ENCODE measurements around the gene NME3.

NME3 gene

DNA sequence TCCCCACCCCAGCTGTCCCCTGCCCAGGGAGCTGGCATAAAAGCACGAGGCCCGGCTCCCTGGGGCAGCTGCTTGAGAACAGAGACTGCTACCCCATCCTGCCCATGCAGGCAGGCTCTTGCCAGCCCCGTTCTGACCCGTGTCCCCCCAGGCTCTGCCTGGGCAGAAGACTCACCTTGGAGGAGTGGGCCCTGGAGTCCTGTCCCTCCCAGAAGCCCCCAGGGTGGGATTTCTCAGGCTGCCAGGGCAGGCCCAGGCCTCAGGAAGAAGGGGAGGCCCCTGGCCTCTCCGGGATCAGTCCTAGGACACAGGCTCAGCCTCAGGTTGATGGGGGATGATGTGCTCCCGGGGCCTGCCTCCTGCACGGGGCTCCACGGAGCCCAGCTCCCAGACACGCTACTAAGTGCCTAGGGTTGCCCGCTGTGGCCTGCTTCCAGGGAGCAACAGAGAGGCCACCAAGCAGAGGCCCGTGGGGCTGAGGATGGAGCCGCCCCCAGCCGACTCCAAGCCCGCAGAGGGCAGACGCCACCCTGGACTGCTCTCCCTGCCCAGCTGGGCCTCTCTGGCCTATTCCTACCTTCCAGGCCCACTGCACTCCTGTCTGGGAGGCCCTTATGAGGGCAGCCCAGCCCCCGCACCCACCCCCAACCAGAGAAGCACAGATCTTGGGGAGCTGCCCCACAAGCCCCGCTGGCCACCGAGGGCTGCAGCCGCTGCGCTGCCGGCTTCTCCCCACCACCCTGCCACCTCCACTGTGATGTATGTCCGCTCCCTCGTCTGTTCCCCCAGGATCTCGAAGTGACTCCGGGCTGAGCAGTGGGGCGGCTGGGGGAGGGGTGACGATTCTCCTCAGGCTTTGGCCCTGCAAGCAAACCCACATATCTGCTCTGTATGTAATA, 1.7 kb downstream of the NME3 start:
- Histone ChIP-seq H3K4me3 (ENCODE audit: low read depth in 1 of 5, low read length in 5 of 5) (peak overlapping the region in 3 of 5 donors; percentile 89 to 96 (median 91)), H3K9me3 (ENCODE audit: control insufficient read depth in 5 of 5, low read length in 5 of 5) (no peaks in the 10 kb centered on the region), H3K27ac (ENCODE audit: low read depth, low read length) (peak overlapping the region; percentile 62), H3K36me3 (ENCODE audit: control insufficient read depth in 5 of 5, insufficient read depth in 5 of 5, low read length in 5 of 5) (peaks cover 0 to 47% (median 42%) of the 10 kb centered on the region in 5 donors), H3K9ac (ENCODE audit: low read length in 5 of 5) (no peak overlapping the region), H3K27me3 (ENCODE audit: control insufficient read depth in 5 of 5, insufficient read depth in 4 of 5, low read length in 5 of 5) (no peaks in the 10 kb centered on the region), H3K4me1 (ENCODE audit: control insufficient read depth in 5 of 5, insufficient read depth in 5 of 5, low read length in 5 of 5) (peaks cover 7 to 40% (median 36%) of the 10 kb centered on the region in 5 donors)

DNA sequence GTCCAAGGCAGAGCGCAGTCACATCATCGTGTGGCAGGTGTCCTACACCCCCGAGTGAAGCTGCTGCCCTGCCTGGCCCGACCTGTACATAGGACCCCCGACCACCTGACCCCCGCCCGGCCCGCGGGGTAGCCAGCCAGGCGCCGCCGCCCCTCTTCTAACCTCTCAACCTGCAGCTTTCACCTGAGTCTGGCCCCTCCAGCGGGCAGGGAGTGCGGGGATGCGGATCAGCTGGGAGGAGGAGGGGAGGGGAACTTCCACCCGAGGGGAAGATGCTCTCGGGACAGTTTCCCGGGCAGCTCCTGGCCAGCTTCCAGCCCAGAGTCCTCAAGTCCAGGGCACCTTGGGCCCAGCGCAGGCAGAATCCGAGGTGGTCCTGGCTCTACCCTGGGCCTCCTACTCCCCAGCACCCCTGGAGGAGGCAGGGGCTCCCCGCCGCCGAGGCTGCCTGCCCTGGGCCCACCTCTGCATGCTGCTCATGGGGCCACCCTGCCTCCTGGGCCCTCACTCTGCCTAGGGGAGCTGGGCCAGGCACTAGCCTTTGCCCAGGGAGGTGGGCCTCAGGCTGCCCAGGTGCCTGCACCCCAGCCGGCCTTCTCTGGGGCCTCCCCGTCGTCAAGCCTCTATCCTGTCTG, 2.5 kb downstream of the NME3 start:
- H3K9me3 ChIP-seq (ENCODE audit: control insufficient read depth in 5 of 5, low read length in 5 of 5) = no peaks in the 10 kb centered on the region
- H3K4me1 ChIP-seq (ENCODE audit: control insufficient read depth in 5 of 5, insufficient read depth in 5 of 5, low read length in 5 of 5) = peaks cover 5 to 33% (median 28%) of the 10 kb centered on the region in 5 donors
- no peaks in the 10 kb centered on the region for H3K27me3 ChIP-seq (ENCODE audit: control insufficient read depth in 5 of 5, insufficient read depth in 4 of 5, low read length in 5 of 5)
- no peak overlapping the region for H3K9ac ChIP-seq (ENCODE audit: low read length in 5 of 5)
- no peak overlapping the region for H3K27ac ChIP-seq (ENCODE audit: low read depth, low read length)
- peaks cover 0 to 54% (median 49%) of the 10 kb centered on the region in 5 donors for H3K36me3 ChIP-seq (ENCODE audit: control insufficient read depth in 5 of 5, insufficient read depth in 5 of 5, low read length in 5 of 5)
- no peak overlapping the region for H3K4me3 ChIP-seq (ENCODE audit: low read depth in 1 of 5, low read length in 5 of 5)

DNA sequence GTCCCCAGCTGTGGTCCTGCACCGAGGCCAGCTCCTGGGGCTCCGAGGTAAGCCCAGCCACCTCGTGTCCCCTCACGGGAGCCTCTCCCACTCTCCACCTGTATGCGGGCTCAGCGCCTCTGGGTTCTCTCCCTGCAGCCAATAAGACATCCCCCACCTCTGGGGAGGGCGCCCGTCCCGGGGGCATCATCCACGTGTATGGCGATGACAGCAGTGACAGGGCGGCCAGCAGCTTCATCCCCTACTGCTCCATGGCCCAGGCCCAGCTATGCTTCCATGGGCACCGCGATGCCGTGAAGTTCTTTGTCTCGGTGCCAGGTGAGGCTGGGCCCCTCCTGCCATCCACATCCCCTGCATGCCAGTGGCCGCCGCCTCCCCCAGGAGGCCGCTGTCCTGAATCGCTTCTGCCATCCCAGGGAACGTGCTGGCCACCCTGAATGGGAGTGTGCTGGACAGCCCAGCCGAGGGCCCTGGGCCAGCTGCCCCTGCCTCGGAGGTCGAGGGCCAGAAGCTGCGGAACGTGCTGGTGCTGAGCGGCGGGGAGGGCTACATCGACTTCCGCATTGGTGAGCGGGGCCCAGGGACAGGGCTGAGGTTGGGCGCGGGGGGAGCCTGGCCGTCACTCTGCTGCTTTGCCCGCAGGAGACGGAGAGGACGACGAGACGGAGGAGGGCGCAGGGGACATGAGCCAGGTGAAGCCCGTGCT, 3.1 kb downstream of the NME3 start:
- no peaks in the 10 kb centered on the region for H3K9me3 ChIP-seq (ENCODE audit: control insufficient read depth in 5 of 5, low read length in 5 of 5)
- H3K36me3 ChIP-seq (ENCODE audit: control insufficient read depth in 5 of 5, insufficient read depth in 5 of 5, low read length in 5 of 5) = peaks cover 0 to 58% (median 53%) of the 10 kb centered on the region in 5 donors
- no peaks in the 10 kb centered on the region for H3K27me3 ChIP-seq (ENCODE audit: control insufficient read depth in 5 of 5, insufficient read depth in 4 of 5, low read length in 5 of 5)
- H3K4me3 ChIP-seq (ENCODE audit: low read depth in 1 of 5, low read length in 5 of 5) = no peak overlapping the region
- H3K27ac ChIP-seq (ENCODE audit: low read depth, low read length) = no peak overlapping the region
- H3K9ac ChIP-seq (ENCODE audit: low read length in 5 of 5) = no peak overlapping the region
- H3K4me1 ChIP-seq (ENCODE audit: control insufficient read depth in 5 of 5, insufficient read depth in 5 of 5, low read length in 5 of 5) = peaks cover 3 to 26% (median 23%) of the 10 kb centered on the region in 5 donors

DNA sequence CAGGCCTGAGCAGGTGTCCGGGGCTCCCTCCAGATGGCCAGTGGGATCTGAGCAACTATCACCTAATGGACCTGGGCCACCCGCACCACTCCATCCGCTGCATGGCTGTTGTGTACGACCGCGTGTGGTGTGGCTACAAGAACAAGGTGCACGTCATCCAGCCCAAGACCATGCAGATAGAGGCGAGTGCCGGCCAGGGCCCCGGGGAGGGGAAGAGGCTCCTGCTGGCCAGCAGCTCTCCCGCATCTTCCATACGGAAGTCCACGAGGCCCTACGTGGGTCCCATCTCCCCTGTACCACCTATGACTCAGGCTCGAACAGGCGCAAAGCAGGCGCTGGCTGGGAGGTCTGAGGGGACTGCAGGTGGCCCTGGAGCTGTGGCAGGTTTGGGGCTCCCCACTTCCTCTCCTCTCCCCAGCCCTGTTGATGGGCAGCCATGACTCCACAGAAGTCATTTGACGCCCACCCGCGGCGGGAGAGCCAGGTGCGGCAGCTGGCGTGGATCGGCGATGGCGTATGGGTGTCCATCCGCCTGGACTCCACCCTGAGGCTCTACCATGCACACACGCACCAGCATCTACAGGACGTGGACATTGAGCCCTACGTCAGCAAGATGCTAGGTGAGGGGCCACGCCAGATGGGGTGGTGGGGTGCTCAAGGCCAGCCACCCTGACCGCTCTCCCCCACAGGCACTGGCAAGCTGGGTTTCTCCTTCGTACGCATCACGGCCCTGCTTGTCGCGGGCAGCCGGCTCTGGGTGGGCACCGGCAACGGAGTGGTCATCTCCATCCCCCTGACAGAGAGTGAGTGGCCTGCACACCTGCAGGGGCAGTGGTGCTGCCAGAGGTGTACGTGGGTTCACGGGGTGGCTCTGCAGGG, 4.0 kb downstream of the NME3 start:
- no peaks in the 10 kb centered on the region for H3K27me3 ChIP-seq (ENCODE audit: control insufficient read depth in 5 of 5, insufficient read depth in 4 of 5, low read length in 5 of 5)
- no peak overlapping the region for H3K27ac ChIP-seq (ENCODE audit: low read depth, low read length)
- no peaks in the 10 kb centered on the region for H3K9me3 ChIP-seq (ENCODE audit: control insufficient read depth in 5 of 5, low read length in 5 of 5)
- no peak overlapping the region for H3K9ac ChIP-seq (ENCODE audit: low read length in 5 of 5)
- peaks cover 0 to 67% (median 62%) of the 10 kb centered on the region in 5 donors for H3K36me3 ChIP-seq (ENCODE audit: control insufficient read depth in 5 of 5, insufficient read depth in 5 of 5, low read length in 5 of 5)
- H3K4me1 ChIP-seq (ENCODE audit: control insufficient read depth in 5 of 5, insufficient read depth in 5 of 5, low read length in 5 of 5) = peaks cover 3 to 21% (median 21%) of the 10 kb centered on the region in 5 donors
- no peak overlapping the region for H3K4me3 ChIP-seq (ENCODE audit: low read depth in 1 of 5, low read length in 5 of 5)

DNA sequence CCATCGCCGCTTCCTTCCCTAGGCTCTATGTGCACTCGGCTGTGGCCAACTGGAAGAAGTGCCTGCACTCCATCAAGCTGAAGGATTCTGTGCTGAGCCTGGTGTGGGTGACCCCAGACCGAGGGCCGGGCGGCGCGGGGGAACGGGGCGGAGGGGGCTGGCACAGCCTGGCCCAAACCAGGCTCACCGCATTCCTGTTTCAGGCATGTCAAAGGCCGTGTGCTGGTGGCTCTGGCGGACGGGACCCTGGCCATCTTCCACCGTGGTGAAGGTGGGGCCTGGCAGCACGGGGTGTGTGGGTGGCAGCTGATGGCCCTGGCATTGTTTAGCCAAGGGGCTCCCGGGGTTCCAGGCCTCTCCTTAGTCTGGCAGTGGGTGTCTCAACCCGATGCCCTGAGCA, 4.6 kb downstream of the NME3 start:
- H3K9me3 ChIP-seq (ENCODE audit: control insufficient read depth in 5 of 5, low read length in 5 of 5) = no peaks in the 10 kb centered on the region
- H3K36me3 ChIP-seq (ENCODE audit: control insufficient read depth in 5 of 5, insufficient read depth in 5 of 5, low read length in 5 of 5) = peaks cover 0 to 74% (median 68%) of the 10 kb centered on the region in 5 donors
- H3K4me1 ChIP-seq (ENCODE audit: control insufficient read depth in 5 of 5, insufficient read depth in 5 of 5, low read length in 5 of 5) = peaks cover 0 to 15% (median 14%) of the 10 kb centered on the region in 5 donors
- H3K9ac ChIP-seq (ENCODE audit: low read length in 5 of 5) = no peak overlapping the region
- H3K4me3 ChIP-seq (ENCODE audit: low read depth in 1 of 5, low read length in 5 of 5) = no peak overlapping the region
- no peaks in the 10 kb centered on the region for H3K27me3 ChIP-seq (ENCODE audit: control insufficient read depth in 5 of 5, insufficient read depth in 4 of 5, low read length in 5 of 5)
- no peak overlapping the region for H3K27ac ChIP-seq (ENCODE audit: low read depth, low read length)

DNA sequence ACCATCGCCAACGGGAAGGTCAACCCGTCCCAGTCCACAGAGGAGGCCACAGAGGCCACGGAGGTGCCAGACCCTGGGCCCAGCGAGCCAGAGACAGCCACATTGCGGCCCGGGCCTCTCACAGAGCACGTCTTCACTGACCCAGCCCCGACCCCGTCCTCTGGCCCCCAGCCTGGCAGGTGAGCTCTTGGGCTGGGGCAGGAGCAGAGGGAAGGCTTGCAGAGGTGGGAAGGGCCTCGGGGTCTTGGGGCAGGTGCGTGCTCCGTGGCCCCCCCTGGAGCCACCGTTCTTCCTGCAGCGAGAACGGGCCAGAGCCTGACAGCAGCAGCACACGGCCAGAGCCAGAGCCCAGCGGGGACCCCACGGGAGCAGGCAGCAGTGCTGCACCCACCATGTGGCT, 5.1 kb downstream of the NME3 start:
- Histone ChIP-seq H3K27me3 (ENCODE audit: control insufficient read depth in 5 of 5, insufficient read depth in 4 of 5, low read length in 5 of 5) (no peaks in the 10 kb centered on the region), H3K9ac (ENCODE audit: low read length in 5 of 5) (no peak overlapping the region), H3K9me3 (ENCODE audit: control insufficient read depth in 5 of 5, low read length in 5 of 5) (no peaks in the 10 kb centered on the region), H3K36me3 (ENCODE audit: control insufficient read depth in 5 of 5, insufficient read depth in 5 of 5, low read length in 5 of 5) (peaks cover 0 to 78% (median 71%) of the 10 kb centered on the region in 5 donors), H3K4me1 (ENCODE audit: control insufficient read depth in 5 of 5, insufficient read depth in 5 of 5, low read length in 5 of 5) (peaks cover 0 to 14% (median 14%) of the 10 kb centered on the region in 5 donors), H3K27ac (ENCODE audit: low read depth, low read length) (no peak overlapping the region), H3K4me3 (ENCODE audit: low read depth in 1 of 5, low read length in 5 of 5) (no peak overlapping the region)

DNA sequence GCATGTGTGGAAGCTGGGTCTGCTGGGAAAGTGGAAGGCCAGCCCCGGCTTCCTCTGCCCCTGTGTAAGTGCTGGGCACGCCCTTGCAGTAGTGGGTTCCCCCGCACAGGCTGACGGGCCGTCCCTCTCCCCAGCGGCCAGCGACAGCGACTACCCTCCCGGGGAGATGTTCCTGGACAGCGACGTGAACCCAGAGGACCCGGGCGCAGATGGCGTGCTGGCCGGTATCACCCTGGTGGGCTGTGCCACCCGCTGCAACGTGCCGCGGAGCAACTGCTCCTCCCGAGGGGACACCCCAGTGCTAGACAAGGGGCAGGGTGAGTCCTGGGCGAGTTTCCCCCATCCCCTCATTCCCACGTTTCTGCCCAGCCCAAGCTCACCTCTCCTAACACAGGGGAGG, 5.5 kb downstream of the NME3 start:
- Histone ChIP-seq H3K27me3 (ENCODE audit: control insufficient read depth in 5 of 5, insufficient read depth in 4 of 5, low read length in 5 of 5) (no peaks in the 10 kb centered on the region), H3K4me1 (ENCODE audit: control insufficient read depth in 5 of 5, insufficient read depth in 5 of 5, low read length in 5 of 5) (peaks cover 0 to 13% (median 12%) of the 10 kb centered on the region in 5 donors), H3K36me3 (ENCODE audit: control insufficient read depth in 5 of 5, insufficient read depth in 5 of 5, low read length in 5 of 5) (peaks cover 0 to 82% (median 75%) of the 10 kb centered on the region in 5 donors), H3K9ac (ENCODE audit: low read length in 5 of 5) (no peak overlapping the region), H3K27ac (ENCODE audit: low read depth, low read length) (no peak overlapping the region), H3K4me3 (ENCODE audit: low read depth in 1 of 5, low read length in 5 of 5) (no peak overlapping the region), H3K9me3 (ENCODE audit: control insufficient read depth in 5 of 5, low read length in 5 of 5) (no peaks in the 10 kb centered on the region)

DNA sequence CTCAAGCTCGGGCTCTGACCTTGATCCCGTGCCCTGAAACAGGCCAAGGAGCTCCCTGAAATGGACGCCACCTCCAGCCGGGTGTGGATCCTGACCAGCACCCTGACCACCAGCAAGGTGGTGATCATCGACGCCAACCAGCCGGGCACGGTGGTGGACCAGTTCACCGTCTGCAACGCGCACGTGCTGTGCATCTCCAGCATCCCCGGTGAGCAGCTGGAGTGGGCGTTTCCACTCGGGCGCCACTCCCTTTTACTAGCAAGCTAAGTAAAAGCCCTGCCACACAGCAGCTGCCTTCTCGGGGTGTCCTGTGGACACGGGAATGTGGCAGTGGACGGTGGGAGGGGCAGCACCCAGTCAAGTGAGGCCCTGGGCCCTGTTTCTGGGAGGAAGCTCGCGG, 6.4 kb downstream of the NME3 start:
- Histone ChIP-seq H3K9ac (ENCODE audit: low read length in 5 of 5) (no peak overlapping the region), H3K4me1 (ENCODE audit: control insufficient read depth in 5 of 5, insufficient read depth in 5 of 5, low read length in 5 of 5) (peaks cover 0 to 5% (median 3%) of the 10 kb centered on the region in 5 donors), H3K27me3 (ENCODE audit: control insufficient read depth in 5 of 5, insufficient read depth in 4 of 5, low read length in 5 of 5) (no peaks in the 10 kb centered on the region), H3K9me3 (ENCODE audit: control insufficient read depth in 5 of 5, low read length in 5 of 5) (no peaks in the 10 kb centered on the region), H3K36me3 (ENCODE audit: control insufficient read depth in 5 of 5, insufficient read depth in 5 of 5, low read length in 5 of 5) (peaks cover 0 to 91% (median 84%) of the 10 kb centered on the region in 5 donors), H3K27ac (ENCODE audit: low read depth, low read length) (no peak overlapping the region), H3K4me3 (ENCODE audit: low read depth in 1 of 5, low read length in 5 of 5) (no peak overlapping the region)
